Smooth muscle cell (in vitro differentiated cells): ENCODE results near the gene PRRT1B. TPM values are rescaled to one million over a fixed set of nuclear protein-coding genes. Genes with fewer than 3 reads are reported as not detected.

Experiments used
- DNase-seq: peaks from one replicate; lab custom pipeline; 2025; ENCODE audit not compliant: unreplicated experiment; lab: John Stamatoyannopoulos, UW
- H2AFZ ChIP-seq: fragments of 200-600 bp; sonication (generic); 2 replicates; pipeline ENCODE4 v1.6.0; 2016; ENCODE audit warnings: antibody characterized with exemption, low read depth, mild to moderate bottlenecking
- H3F3A ChIP-seq: fragments of 200-600 bp; sonication (generic); 2 replicates; pipeline ENCODE4 v1.6.0; 2017; ENCODE audit warnings: antibody characterized with exemption, low read depth
- H3K27ac ChIP-seq: fragments of 200-600 bp; sonication (generic); 2 replicates; pipeline ENCODE4 v1.5.1; 2016; ENCODE audit warnings: low read depth, mild to moderate bottlenecking
- H3K27me3 ChIP-seq: fragments of 200-600 bp; sonication (generic); 2 replicates; pipeline ENCODE4 v1.6.1; 2016; ENCODE audit warnings: low read depth, mild to moderate bottlenecking
- H3K36me3 ChIP-seq: fragments of 200-600 bp; sonication (generic); 2 replicates; pipeline ENCODE4 v1.5.1; 2016; ENCODE audit warnings: low read depth
- H3K4me1 ChIP-seq: fragments of 200-600 bp; sonication (generic); 2 replicates; pipeline ENCODE4 v1.5.1; 2016; ENCODE audit warnings: low read depth
- H3K4me2 ChIP-seq: fragments of 200-600 bp; sonication (generic); 2 replicates; pipeline ENCODE4 v1.6.0; 2016; ENCODE audit warnings: mild to moderate bottlenecking
- H3K4me3 ChIP-seq: fragments of 200-600 bp; sonication (generic); 2 replicates; pipeline ENCODE4 v1.5.1; 2016; ENCODE audit warnings: mild to moderate bottlenecking
- H3K79me2 ChIP-seq: fragments of 200-600 bp; sonication (generic); 2 replicates; pipeline ENCODE4 v1.6.0; 2016; ENCODE audit warnings: low read depth, mild to moderate bottlenecking
- H3K9ac ChIP-seq: fragments of 200-600 bp; sonication (generic); 2 replicates; pipeline ENCODE4 v1.6.0; 2016; ENCODE audit warnings: low read depth
- H3K9me3 ChIP-seq: fragments of 200-600 bp; sonication (generic); replicated peaks from 2 replicates; pipeline ENCODE4 v1.5.1; 2016; ENCODE audit warnings: low read depth
- H4K20me1 ChIP-seq: fragments of 200-600 bp; sonication (generic); 2 replicates; pipeline ENCODE4 v1.6.0; 2016; ENCODE audit warnings: low read depth
- WGBS: methylation state at CpG from one replicate; pipeline ENCODE4 v1.1.7; 2016; ENCODE audit warnings: low lambda C conversion rate; 5-methylcytosine and 5-hydroxymethylcytosine counted together
- polyA plus RNA-seq: library from polyadenylated mRNA; unstranded; fragments of >200 nt; fragmentation: Nextera tagmentation; extraction: Ambion mirVana; gene quantifications from 2 replicates; pipeline ENCODE4 v1.2.1, GENCODE V29; 2016
- total RNA-seq: library from RNA; depleted of rRNA; stranded (reverse); fragments of >200 nt; gene quantifications from 2 replicates; pipeline ENCODE4 v1.2.3, GENCODE V29; 2014
- TF ChIP-seq, protein P1 (sequence below): fragments of 200-600 bp; sonication (generic); IDR thresholded peaks from 2 replicates; pipeline ENCODE4 v1.5.1; 2017; ENCODE audit warnings: borderline replicate concordance, mild to moderate bottlenecking, antibody characterized with exemption; ENCODE audit not compliant: insufficient read depth, poor library complexity, severe bottlenecking

PRRT1B gene
- total and polyA plus RNA-seq, 2 experiments from 2014 or later, result not detected

DNA sequence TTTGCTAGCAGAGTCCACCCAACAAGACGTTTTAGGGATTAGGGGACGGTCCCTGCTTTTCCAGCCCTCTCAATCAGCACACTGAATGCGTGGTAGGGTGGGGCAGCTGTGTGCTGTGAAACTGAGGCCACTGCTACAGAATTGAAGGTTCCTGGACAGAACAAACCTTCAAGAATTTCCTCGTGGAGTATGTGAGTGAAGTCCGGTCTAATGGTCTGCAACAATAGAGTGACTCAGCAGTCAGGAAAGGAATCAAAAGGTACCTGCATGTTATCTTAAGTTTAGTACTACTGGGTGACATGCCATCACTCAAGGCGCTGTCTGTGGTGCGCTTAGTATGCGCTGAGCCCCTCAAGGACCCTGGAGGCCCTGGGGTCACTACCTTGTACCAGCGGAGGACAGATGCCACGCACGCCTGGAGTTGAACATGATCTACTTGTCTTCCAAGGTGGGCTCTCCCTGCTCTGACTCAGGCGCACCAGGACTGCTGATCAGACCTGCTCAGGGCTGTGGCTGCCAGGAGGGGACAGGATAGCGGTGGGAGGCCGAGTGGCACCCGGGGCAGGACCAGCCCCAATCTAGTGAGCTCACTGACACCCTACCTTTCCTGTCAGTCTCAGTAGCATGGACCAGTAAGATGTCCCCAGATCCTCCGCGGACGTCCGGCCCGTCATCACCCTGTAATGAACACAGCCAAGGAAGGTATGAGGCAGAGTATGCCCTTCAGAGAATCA is 50.5 kb downstream of the PRRT1B start:
- H3K27me3 ChIP-seq, result no peaks in the 10 kb centered on the region
- no peaks in the 10 kb centered on the region for H3K9me3 ChIP-seq
- H3K4me3 ChIP-seq, result no peak overlapping the region
- TF ChIP-seq, protein P1, sequence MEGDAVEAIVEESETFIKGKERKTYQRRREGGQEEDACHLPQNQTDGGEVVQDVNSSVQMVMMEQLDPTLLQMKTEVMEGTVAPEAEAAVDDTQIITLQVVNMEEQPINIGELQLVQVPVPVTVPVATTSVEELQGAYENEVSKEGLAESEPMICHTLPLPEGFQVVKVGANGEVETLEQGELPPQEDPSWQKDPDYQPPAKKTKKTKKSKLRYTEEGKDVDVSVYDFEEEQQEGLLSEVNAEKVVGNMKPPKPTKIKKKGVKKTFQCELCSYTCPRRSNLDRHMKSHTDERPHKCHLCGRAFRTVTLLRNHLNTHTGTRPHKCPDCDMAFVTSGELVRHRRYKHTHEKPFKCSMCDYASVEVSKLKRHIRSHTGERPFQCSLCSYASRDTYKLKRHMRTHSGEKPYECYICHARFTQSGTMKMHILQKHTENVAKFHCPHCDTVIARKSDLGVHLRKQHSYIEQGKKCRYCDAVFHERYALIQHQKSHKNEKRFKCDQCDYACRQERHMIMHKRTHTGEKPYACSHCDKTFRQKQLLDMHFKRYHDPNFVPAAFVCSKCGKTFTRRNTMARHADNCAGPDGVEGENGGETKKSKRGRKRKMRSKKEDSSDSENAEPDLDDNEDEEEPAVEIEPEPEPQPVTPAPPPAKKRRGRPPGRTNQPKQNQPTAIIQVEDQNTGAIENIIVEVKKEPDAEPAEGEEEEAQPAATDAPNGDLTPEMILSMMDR, result no peak
- no peaks in the 10 kb centered on the region for H3K36me3 ChIP-seq
- no peaks in the 10 kb centered on the region for H3F3A ChIP-seq
- no peak overlapping the region for H2AFZ ChIP-seq
- no peak overlapping the region for H3K4me2 ChIP-seq
- 88% methylated on average over 20 of the region's 20 CpGs for WGBS
- H3K27ac ChIP-seq, result no peak overlapping the region
- H3K9ac ChIP-seq, result no peak overlapping the region
- H3K79me2 ChIP-seq, result no peaks in the 10 kb centered on the region
- no peaks in the 10 kb centered on the region for H4K20me1 ChIP-seq
- no peak for DNase-seq
- no peaks in the 10 kb centered on the region for H3K4me1 ChIP-seq

DNA sequence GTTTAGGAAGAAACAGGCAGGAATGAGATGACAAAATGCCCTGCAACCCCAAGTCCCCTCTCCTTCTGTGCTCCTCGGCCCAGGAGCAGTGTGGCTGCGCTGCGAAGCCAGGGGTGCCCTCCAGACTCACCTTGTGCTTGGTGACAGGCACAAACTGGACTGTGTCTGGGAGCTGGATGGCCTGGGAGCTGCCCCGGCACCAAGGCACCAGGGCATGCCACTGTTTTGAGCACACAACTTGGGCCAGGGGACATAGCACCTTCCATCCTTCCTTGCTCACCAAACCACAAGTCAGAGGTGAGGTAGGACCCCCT is 51.1 kb downstream of the PRRT1B start:
- no peak overlapping the region for H3K27ac ChIP-seq
- H3K4me3 ChIP-seq, result no peak overlapping the region
- H4K20me1 ChIP-seq, result no peaks in the 10 kb centered on the region
- DNase-seq, result no peak
- H3K79me2 ChIP-seq, result no peaks in the 10 kb centered on the region
- no peak overlapping the region for H3K9ac ChIP-seq
- no peaks in the 10 kb centered on the region for H3K4me1 ChIP-seq
- no peak overlapping the region for H3K4me2 ChIP-seq
- H3K27me3 ChIP-seq, result no peaks in the 10 kb centered on the region
- TF ChIP-seq, protein P1, result no peak
- no peaks in the 10 kb centered on the region for H3K36me3 ChIP-seq
- H3K9me3 ChIP-seq, result no peaks in the 10 kb centered on the region
- WGBS, result 100% methylated on average over 4 of the region's 4 CpGs
- no peak overlapping the region for H2AFZ ChIP-seq
- no peaks in the 10 kb centered on the region for H3F3A ChIP-seq

DNA sequence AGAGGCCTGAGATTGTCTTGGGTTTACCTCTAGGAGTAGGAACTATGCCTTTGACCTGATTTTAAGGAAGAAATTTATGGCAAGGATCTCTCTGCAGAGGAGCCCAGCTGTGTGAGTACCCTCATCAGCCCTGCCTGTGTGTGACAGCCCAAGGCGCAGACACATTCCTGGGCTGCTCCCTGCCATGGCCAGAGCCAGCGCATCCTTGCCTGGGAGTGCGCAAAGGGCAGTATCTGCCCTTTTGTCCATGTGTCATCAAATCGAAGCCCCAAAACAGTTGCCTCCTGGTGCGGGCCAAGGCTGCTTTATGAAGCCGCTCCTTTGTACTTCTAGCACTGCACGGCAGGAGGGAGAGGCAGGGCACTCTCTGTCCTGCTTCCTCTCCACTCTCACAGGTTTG is 51.9 kb downstream of the PRRT1B start:
- H3K4me3 ChIP-seq, result no peak overlapping the region
- no peak overlapping the region for H2AFZ ChIP-seq
- H3K36me3 ChIP-seq, result no peaks in the 10 kb centered on the region
- H3K4me2 ChIP-seq, result no peak overlapping the region
- H4K20me1 ChIP-seq, result no peaks in the 10 kb centered on the region
- no peak overlapping the region for H3K27ac ChIP-seq
- H3K9ac ChIP-seq, result no peak overlapping the region
- H3K9me3 ChIP-seq, result no peaks in the 10 kb centered on the region
- no peaks in the 10 kb centered on the region for H3K79me2 ChIP-seq
- no peaks in the 10 kb centered on the region for H3K4me1 ChIP-seq
- H3K27me3 ChIP-seq, result no peaks in the 10 kb centered on the region
- DNase-seq, result no peak
- TF ChIP-seq, protein P1, result no peak
- WGBS, result 98% methylated on average over 7 of the region's 7 CpGs
- H3F3A ChIP-seq, result no peaks in the 10 kb centered on the region

DNA sequence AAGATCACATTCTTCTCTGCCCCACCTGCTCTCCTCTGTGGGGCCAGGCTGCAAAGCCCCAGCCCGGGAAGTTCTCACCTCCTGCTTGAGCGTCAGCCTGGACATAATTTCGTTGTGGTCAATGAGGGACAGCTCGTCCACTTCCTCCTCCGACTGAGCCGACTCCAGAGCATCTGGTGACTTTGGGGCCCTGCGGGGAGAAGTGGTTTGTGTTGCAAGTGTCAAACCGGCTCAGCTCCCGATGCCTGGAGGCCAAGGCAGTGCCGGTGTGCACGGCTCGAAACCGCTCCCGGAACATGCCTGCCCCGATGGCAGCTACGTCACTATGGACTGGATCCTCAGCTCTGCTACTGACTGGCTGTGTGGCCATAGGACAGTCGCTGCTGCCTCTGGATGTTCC is 52.8 kb downstream of the PRRT1B start:
- Histone ChIP-seq H3K9ac (no peak overlapping the region), H4K20me1 (no peaks in the 10 kb centered on the region), H3K36me3 (no peaks in the 10 kb centered on the region), H3K4me3 (no peak overlapping the region), H3K4me2 (no peak overlapping the region), H3K4me1 (no peaks in the 10 kb centered on the region), H3K79me2 (no peaks in the 10 kb centered on the region), H3F3A (no peaks in the 10 kb centered on the region), H3K9me3 (no peaks in the 10 kb centered on the region), H2AFZ (no peak overlapping the region), H3K27me3 (no peaks in the 10 kb centered on the region), H3K27ac (no peak overlapping the region)
- 86% methylated on average over 17 of the region's 17 CpGs for WGBS
- TF ChIP-seq, protein P1, result no peak
- DNase-seq, result no peak
